CD4-positive, alpha-beta T cell treated with Interleukin-15 for 1 hour (primary cell): ENCODE results near the gene CADM1.

Source experiments
- DNase-seq: peaks from one replicate; pipeline ENCODE4 v3.0.0-alpha.2; 2020

CADM1 gene

GRCh38 chr11:115348416-115348815 lies 155.8 kb downstream of the CADM1 start:
- DNase-seq = no peak

- no peak for DNase-seq
Measured at GRCh38 chr11:115347106-115347505, 157.1 kb downstream of the CADM1 start.

GRCh38 chr11:115345840-115346239 lies 158.4 kb downstream of the CADM1 start:
- DNase-seq = no peak

GRCh38 chr11:115345361-115345760 lies 158.9 kb downstream of the CADM1 start:
- no peak for DNase-seq

GRCh38 chr11:115344846-115345245 lies 159.4 kb downstream of the CADM1 start:
- no peak for DNase-seq

GRCh38 chr11:115342142-115342541 lies 162.1 kb downstream of the CADM1 start:
- DNase-seq = no peak

- no peak for DNase-seq
Measured at GRCh38 chr11:115340874-115341273, 163.3 kb downstream of the CADM1 start.

- no peak for DNase-seq
Measured at GRCh38 chr11:115338476-115338875, 165.7 kb downstream of the CADM1 start.

- no peak for DNase-seq
Measured at GRCh38 chr11:115334932-115335788, 169.1 kb downstream of the CADM1 start.

- DNase-seq = no peak
Measured at GRCh38 chr11:115333949-115334348, 170.3 kb downstream of the CADM1 start.

- no peak for DNase-seq
Measured at GRCh38 chr11:115333121-115333520, 171.1 kb downstream of the CADM1 start.

- no peak for DNase-seq
Measured at GRCh38 chr11:115330684-115331482, 173.3 kb downstream of the CADM1 start.

GRCh38 chr11:115326526-115326925 lies 177.7 kb downstream of the CADM1 start:
- DNase-seq = no peak

- DNase-seq = no peak
Measured at GRCh38 chr11:115325523-115325922, 178.7 kb downstream of the CADM1 start.

GRCh38 chr11:115324581-115325432 lies 179.4 kb downstream of the CADM1 start:
- no peak for DNase-seq

GRCh38 chr11:115322553-115323203 lies 181.5 kb downstream of the CADM1 start:
- DNase-seq = no peak

- DNase-seq = no peak
Measured at GRCh38 chr11:115321605-115322289, 182.5 kb downstream of the CADM1 start.

GRCh38 chr11:115317277-115318185 lies 186.7 kb downstream of the CADM1 start:
- DNase-seq = no peak

- DNase-seq = no peak
Measured at GRCh38 chr11:115316696-115317095, 187.5 kb downstream of the CADM1 start.

GRCh38 chr11:115314330-115314920 lies 189.8 kb downstream of the CADM1 start:
- no peak for DNase-seq
